CD4-positive, alpha-beta T cell treated with Interleukin-17A for 4 hours (primary cell): Measurements from ENCODE around the gene OXER1.

ENCODE experiments used
- DNase-seq: peaks from one replicate; pipeline ENCODE4 v3.0.0-alpha.2; 2020; ENCODE audit warnings: mixed read lengths

Gene OXER1

DNA sequence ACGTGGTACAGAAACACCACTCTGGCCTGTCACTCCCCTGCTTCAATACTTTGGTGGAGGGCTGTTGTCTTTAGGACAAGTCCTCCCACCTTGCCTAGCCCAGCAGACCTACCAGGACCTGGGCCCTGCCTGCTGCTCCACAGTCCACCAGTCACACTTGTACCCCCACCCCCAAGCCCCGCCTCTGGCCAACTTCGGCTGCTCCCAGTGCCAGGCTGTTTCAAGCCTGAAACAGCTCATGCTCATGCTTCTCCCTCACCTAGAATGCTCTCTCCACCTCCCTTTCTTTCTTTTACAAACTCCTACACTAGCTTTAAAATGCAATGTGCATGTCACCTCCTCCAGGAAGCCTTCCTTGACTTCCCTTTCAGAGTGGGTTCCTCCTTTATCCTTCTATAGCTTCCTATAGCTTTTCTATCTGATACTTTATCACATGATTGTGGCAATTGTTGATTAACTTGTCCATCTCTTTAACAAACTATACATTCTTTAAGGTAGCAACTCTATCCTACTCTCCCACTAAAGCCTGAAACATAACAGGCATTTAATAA lies 4.8 kb upstream of the OXER1 start:
- DNase-seq: no peak

DNA sequence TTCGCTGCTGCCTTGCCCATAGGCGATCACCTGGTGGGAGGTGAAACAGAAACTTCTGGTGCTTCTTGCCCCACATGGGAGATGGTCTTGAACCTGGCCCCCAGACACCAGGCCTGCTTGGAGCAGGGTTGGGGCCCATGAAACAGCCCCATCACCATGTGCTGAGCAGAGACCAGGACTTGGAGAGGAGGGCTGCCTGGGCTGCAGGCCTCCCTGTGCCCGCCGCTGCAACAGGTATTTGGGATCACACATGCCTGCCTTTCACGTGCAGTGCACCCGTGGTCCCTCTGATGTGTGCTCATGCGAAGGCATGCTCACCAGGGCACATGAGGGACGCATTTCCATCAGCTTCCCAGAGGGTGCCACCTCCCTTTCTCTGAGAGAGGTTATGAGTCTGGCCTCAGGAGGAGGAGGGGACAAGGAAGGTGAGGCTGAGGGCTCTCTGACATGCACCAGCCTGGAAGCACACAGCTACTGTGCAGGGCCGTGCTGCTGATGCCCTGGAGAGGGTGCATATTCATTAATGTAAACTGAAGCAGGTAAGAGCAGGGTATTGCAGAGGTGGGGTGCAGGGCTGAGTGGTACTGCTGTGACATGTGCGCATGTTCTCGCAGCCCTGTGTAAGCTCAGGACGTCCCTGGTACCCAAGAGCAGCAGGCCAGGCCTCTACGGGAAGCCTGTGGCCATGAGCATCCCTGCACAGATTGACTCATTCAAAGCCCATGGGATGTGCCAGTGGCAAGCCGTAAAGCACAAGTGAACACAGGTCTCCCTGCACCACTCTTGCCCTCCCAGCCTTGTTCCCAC lies 4.2 kb upstream of the OXER1 start:
- no peak for DNase-seq

DNA sequence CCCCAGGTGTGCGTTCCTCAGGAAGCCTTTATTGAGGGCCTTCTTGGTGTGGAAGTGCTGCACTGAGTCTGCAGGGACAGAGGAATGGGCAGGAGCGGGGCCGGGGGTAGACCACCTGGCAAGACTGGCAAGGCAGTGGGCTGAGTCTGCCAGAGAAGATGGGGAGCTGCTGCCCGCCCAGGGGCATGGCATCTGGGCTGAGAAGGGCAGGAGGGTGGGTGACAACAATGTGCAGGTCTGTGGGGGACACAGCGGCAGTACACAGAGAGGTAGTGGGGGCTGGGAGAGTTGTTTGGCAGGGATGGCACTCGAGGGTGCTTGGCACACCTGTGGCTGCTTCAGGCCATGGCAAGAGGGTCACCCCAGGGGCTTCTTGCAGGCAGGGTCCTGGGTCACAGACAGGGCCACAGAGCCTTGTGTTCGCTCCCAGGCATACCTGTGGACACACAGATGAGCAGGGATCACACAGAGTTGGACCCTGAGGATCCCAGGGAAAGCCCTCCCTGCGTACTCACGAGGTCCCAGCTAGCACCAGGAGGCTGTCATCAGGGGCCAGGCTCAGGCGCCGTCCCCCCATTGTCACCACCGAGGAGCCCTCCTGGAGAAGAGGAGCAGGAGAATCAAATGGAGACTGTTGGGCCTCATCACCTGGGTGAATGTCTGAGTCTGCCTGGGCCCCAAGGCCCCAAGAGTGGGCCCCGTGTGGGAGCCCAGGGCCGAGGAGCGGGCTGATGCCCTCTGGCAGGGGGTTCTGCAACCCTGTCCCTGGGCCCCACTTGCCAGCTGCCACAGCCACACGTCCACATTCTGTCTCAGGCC lies 3.4 kb upstream of the OXER1 start:
- no peak for DNase-seq

DNA sequence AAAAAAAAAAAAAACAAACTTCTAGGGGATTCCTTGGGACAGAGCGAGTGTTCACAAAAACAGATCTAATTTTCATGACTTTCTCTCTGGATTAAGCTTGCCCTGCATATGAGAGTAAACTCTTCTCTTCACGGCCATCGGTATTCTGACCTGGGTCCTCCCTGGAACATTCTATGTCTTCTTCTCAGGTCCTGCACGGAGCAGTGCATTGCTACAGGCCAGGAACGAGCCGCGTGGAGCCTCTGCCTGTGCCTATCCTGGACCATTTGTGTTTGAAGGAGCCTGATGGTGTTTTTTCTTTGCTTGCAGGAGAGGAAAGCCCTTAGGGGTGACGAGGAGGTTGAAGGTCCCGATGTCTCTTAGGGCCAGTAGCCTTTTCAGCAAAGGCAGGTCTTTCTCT lies 1.8 kb upstream of the OXER1 start:
- DNase-seq: no peak

DNA sequence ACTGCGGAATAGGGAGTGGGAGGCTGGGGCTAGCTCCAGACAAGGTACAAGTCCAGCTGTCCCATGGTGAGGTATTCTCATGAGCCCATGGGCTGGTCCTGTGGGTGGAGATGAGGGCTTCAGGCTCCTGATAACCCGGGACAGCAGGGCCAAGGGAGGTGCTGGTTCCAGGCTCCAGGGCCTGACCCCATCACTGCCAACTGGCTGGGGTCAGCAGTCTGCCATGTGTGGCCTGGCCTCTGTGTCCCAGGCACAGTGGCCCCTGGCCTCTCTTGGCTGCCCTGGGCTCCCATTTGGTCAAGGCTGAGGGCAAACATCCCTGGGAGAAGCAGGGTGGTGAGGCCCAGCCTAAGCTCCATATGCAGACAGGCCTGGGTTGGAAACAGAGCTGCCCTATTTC lies 966 bp upstream of the OXER1 start:
- DNase-seq: no peak

DNA sequence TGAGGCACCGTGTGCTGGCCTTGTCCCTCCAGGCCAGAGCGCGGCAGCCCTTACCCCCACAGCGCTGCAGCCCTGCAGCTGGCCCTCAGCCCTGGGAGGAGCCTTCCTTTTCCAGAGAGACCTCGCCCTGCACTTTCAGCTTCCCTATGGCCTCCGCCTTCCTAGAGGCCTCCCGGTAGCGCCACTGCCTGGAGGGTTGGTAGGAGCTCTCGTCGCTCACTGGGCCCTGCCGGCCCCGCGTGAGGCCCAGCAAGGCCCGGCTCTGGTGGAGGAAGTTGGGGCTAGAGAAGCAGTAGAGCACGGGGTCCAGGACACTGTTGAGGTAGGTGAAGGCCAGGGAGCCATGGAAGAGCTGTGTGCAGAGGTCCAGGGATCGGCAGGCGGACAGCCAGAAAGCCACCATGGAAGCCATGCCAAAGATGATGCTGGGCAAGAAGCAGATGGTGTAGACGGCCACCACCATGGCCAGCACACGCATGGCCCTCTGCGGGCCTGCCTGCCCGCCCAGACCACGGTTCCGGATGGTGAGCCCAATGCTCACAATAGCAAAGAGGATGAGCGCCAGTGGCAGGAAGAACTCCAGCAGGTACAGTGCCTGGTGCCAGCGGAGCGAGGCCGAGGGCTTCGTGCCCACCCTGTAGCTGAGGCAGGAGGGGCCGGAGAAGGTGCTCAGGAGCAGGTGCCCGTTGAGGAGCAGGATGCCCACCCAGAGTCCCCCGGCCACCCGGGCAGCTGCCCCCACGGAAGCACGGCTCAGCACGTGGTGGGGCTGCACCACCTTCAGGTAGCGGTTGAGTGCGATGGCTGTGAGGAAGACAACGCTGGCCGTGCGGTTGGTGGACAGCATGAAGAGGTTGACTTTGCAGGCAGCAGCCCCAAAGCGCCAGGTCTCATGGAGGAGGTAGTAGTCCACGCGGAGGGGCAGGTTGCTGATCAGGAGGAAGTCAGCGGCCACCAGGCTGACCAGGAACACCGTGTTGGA lies 821 bp downstream of the OXER1 start:
- no peak for DNase-seq

DNA sequence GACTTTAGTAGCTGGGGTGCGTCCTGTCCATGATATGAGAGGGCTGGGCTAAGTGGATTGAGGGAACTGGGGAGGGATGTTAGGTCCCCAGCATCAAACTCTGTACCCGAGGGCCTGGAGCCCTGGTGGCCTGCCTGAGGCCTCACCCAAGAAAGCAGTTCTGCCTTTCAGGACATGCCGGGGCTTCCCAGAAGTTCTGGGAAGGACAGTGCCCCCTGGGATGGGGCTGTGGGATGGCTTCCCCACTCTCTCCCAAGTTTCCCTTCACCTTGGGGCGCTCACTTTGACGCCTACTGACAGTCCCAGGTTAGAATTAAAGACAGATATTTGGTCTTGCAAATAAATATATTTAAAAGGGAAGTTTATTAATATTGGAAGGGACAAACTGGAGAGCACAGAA lies 1.8 kb downstream of the OXER1 start:
- DNase-seq: no peak

DNA sequence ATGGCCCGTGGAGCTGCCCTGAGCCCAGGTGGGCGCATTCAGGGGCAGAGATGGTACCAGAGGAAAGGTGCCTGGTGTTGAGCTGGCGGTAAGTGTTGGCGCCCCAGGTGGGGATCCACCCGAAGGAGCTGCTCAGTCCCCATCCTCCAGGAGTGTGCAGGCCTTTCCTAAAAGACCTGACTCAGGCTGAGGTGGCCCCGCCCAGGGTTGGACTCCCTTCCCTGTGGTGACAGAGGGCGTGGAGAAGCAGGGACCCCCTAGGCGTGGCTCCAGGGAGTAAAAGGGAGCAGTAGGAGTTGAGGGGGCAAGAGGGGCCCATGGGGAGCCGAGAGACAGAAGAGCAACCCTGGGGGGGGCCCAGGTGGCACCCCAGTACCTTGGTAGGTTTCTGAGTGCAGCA lies 2.4 kb downstream of the OXER1 start:
- DNase-seq: no peak

DNA sequence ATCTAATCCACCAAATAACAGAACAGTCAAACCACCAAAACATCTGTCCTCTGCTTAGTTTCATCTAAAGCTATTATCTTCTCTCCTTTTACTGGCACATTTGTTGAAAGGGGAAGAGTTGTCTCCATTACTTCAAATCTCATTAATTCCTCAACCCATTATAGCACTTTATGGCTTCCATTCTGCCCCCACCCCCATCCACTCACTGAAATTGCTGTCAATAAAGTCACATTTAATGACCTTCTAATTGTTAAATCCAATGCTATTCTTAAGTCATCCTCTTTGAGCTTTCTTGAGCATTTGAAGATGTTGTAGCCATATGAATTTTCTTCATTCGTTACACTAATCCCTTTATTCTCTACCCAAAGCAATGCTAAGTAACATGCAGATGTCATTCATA lies 5.2 kb downstream of the OXER1 start:
- no peak for DNase-seq

DNA sequence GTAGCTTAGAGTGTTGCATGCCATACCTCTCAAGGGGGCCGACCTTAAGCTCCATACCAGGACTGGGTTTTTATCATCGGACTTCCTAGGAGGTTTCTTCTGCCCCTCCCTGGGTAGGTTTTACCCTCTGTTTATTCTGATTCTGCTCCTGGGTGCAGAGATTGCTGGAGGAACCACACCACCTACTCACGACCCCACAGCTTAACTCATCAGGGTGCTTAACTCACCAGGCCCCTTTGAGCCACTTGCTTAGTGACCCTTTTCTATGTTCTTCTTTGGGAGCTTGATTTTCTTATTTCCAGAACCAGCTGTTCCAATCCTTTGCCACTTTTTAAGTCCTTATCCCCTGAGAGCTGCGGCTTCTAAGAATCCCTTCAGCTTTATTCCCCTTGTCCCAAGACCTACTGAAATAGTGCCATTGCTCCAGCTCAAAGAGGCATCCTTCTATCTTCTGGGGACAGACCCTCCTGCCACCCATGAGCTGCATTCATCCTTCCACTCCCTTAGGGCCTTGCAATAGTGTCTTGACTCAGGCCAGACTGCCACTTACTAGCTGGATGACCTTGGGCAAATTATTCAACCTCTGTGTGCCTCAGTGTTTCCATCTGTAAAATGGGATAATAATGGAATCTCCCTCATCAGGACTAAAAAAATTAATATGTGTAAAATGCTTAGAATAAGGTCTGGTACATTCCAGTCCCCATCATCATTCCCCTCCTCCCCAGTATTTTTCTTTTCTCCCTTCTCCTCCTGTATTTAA lies 5.8 kb downstream of the OXER1 start:
- DNase-seq: no peak

DNA sequence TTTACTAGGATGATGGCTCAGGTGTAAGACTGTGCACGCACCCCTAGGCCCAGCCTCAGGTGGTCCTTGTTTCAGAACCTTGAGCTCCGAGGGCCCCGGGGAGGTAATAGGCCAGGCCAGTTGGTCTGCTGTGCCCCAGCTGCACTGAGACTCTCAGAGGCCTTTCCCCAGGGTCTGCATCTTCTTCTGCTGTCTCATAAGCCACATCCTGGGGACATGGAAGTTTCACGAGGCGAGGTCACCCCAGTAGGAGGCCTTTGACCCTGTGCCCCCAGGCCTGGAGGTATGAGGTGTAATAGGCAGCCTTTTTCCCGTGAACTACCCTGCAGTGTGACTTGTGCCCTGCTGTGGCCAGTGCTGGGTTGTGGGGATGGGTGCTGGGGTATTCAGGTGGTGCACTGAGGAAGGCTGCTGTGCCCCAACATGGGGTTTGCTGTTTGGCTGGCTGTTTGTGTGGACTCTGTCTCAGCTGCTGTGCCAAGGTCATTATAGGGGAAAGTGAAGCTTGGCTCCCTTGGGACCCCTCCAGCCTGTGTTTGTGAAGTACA lies 6.9 kb downstream of the OXER1 start:
- no peak for DNase-seq

DNA sequence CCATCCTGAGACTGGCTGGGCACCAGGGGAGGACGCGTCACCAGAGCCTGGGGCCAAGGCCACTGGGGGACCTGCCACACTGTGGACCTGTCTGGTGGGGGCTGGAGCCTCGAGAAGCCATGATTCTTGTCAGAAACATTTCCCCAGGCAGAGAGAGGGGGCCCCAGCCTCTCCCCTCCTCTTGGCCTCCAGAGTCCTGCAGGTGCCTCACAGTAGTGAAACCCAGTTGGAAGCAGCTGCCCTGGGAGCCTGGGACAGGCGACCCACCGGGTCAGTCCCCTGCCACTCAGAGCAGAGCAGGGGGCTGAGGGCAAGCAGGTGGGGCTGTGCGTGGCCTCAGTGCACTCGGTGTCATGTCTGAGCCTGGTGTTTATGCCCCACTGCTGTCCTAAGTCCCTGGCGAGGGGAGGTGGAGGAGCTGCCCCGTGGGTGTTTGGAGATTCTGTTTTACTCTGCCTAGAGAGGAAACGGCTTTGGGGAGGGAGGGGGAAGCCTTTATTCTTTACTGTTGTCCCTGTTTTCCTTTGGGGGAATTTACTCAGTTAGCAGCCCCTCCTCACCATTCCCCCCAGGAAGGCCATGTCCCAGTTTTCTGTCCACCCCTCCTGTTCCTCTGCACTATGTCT lies 7.7 kb downstream of the OXER1 start:
- no peak for DNase-seq

DNA sequence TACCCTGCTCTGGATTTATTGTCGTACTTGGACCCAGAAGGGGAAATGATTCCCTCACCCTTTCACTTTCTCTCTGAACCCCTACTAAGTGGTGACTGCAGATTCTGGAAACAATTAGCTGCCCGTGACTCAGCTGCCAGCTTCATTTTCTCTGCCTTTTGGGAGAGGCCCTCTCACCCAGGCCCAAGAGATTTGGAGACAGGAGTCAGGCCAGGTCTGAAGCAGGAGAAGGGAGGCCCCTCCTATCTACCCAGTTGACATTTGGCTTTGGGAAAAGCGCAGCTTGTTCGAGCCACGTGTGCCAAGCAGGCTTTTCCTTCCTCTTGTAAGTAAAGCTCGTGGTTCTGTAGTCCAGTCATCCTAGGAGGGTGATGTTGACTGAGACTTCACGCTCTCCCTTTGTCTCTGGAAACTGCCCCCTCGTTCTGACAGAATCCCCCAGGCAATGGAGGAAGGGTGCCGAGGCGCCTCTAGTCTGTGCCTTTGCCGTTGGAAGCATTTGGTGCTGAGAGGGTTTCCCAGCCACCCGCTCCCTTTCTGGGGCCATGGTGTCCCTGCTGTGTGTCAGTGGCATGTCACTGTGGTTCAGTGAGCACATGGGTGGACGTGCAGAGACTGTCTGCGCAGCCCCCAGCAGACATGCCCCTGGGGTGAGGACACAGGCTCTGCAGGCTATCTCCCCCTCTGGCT lies 8.6 kb downstream of the OXER1 start:
- no peak for DNase-seq

DNA sequence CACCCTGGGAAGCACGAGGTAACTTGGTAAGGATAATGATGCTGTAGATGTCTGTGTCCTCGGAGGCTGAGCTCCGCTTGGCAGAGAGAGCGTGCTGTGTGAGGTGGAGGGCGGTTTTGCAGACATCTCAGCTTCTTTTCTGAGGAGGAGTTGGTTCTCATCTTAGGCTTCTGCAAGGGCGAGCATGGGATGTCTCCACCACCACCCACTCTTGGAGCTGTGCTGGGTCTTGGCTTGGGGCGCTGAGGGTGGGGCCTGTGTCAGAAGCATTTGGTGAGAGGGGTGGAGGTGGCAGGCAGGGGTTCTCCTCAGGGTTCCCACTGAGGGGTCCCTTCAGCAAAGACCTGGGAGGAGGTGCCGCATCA lies 9.2 kb downstream of the OXER1 start:
- DNase-seq: no peak

DNA sequence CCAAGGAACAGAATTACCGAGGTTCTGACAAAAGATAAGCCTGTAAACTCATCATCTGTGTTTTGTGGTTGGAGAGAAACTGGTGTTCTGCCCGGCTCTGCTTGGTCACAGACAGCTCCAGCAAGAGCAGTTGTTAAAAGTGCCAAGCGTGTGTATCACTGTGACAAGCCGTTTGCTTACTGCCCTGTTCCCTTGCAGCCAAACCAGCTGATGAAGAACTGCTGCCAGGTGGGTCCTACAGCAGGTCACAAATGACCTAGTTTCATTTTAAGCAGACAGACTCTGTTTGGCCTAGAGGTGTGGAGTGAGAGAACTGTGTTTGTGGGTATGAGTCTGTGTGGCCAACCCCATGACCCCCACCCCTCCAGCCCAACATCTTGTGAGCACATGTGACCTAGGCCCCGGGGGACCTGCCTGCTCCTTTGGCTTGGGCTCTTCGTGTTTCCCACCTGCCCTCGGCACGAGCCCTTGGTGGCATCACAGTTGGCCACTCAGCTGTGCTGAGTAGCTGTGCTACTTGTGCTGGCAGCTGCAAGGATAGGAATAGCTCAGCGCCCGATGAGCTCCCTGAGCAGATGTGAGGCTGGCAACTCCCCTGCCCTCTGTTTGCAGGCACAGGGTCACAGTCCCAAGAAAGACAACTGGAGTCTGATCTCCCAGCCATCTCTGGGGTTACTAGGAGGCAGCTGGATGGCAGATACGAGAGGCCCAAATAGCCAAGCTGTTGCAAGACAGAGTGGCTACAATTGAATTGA lies 9.7 kb downstream of the OXER1 start:
- no peak for DNase-seq

DNA sequence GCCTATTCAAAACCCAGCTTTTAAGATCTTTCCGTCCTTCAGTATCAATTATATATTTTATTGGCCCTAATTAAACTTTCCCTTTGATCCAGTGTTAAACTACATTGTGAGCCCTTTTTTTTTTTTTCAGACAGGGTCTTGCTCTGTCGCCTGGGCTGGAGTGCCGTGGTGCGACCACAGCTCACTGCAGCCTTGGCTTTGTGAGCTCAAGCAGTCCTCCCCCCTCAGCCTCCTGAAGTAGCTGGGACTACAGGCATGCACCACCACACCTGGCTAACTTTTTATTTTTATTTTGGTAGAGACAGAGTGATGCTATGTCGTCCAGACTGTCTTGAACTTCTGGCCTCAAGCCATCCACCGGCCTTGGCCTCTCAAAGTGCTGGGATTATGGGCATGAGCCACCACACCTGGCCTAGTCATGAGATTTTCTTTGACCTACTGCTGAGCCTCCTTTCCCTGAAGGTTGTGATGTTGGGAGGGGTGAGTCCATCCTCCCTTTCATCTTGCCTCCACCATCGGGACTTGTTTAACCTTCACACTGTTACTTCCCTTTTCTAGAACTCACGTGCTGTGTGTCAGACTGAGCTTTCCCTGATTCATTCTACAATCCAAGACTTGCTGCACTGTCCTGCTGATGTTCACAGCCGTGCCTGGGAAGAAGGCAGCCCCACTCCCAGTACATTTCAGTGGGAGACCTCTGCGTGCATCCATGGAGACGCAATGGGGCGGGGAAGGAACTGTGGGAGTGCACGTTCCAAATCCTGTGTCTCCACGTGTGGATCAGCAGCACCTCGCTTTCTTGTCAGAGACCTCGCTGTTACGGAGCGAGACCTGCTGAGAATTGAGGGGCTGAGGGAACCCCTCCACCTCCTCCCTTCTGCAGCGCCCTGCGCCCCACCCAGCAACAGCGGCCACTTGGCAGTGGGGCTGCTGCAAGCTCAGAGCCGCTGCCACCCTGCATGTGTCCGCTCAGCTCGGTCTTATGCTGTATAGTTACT lies 10.8 kb downstream of the OXER1 start:
- DNase-seq: no peak

DNA sequence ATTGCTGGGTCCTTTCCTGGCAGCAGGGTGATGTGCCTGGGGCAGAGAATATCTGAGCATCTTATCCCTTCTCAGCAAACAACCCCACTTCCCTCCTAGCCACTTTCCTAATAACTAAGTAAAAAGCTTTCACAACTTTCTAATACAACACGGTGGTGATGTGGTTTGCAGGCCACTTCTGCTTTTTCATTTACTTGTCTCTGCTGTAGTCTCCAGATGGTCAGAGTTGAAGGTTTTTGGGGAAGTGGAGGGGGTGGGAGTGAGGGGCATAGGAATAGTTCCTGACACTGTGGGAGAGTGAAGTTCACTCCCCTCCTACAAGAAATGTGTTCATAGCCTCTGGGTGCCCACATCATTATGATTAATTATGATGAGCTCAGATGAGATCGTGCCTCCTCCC lies 11.6 kb downstream of the OXER1 start:
- DNase-seq: no peak

DNA sequence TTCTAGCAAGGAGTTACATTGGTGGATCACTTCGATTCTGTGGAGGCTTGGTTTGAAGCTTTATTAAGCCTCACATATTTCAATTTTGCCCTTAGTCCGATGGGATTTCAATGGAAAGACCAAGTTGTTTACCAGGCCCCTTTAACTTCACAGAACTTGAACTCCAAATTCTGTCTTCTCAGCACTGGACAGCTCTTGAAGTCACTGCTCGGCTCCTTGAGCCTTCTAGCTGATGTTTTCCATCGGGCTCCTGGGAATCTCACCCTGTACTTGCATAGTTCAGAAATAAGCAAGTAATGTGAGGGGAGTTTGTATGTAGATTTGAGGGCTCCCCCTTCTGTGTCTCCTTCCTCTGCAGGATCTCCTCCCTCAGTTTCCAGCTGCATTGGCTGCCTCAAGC lies 15.1 kb downstream of the OXER1 start:
- DNase-seq: no peak

DNA sequence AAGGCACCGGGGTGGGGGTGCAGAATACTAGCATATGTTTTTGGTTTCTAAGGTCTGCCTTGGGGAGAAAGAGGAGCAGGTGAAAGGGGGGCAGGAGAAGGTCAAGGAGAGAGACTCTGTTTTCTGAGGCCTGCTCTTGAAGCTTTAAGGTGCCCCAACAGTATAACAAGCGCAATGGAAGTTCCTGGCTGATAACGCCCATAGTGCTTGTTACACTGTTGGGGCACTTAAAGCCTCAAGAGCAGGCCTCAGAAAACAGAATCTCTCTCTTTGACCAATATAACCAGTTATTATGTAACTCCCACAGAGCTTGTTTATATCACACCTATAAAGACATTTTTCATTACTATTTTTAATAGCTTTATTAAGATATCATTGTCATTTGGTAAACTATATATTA lies 16.5 kb downstream of the OXER1 start:
- no peak for DNase-seq
